OCI-LY1 (cell line): ENCODE results near the gene COL16A1.

Experiments
- H2AFZ ChIP-seq: fragments of 200-600 bp; sonication (generic), shearing (Covaris generic); 2 replicates; pipeline ENCODE4 v1.6.0; 2014; ENCODE audit warnings: antibody characterized with exemption, mild to moderate bottlenecking, low read length
- H3F3A ChIP-seq: fragments of 200-600 bp; sonication (generic), shearing (Covaris generic); 2 replicates; pipeline ENCODE4 v1.6.0; 2014; ENCODE audit warnings: mild to moderate bottlenecking, antibody characterized with exemption, low read length, moderate library complexity; ENCODE audit not compliant: insufficient read depth
- H3K27ac ChIP-seq: fragments of 200-600 bp; sonication (generic); 2 replicates; pipeline ENCODE4 v1.5.1; 2014; ENCODE audit warnings: low read length, mixed run types, mild to moderate bottlenecking, low read depth; ENCODE audit not compliant: poor library complexity, severe bottlenecking
- H3K27me3 ChIP-seq: fragments of 200-600 bp; sonication (generic); 2 replicates; pipeline ENCODE4 v1.6.0; 2014; ENCODE audit warnings: antibody characterized with exemption, mild to moderate bottlenecking, low read length, moderate library complexity; ENCODE audit not compliant: insufficient read depth
- H3K36me3 ChIP-seq: fragments of 200-600 bp; sonication (generic); 2 replicates; pipeline ENCODE4 v1.6.1; 2014; ENCODE audit warnings: mild to moderate bottlenecking, antibody characterized with exemption, low read length, moderate library complexity, mixed read lengths; ENCODE audit not compliant: insufficient read depth
- H3K4me1 ChIP-seq: fragments of 200-600 bp; sonication (generic); 2 replicates; pipeline ENCODE4 v1.5.1; 2014; ENCODE audit warnings: mild to moderate bottlenecking, low read length, moderate library complexity; ENCODE audit not compliant: insufficient read depth, severe bottlenecking
- H3K4me2 ChIP-seq: fragments of 200-600 bp; sonication (generic), shearing (Covaris generic); 2 replicates; pipeline ENCODE4 v1.6.1; 2014; ENCODE audit warnings: low read length
- H3K4me3 ChIP-seq: fragments of 200-600 bp; sonication (generic); 2 replicates; pipeline ENCODE4 v1.5.1; 2014; ENCODE audit warnings: low read length, low read depth, mild to moderate bottlenecking, mixed read lengths; ENCODE audit not compliant: poor library complexity, severe bottlenecking
- H3K79me2 ChIP-seq: fragments of 200-600 bp; shearing (Covaris generic); 2 replicates; pipeline ENCODE4 v1.6.1; 2016; ENCODE audit warnings: mixed run types, low read length, mixed read lengths; ENCODE audit not compliant: insufficient read depth
- H3K9ac ChIP-seq: fragments of 200-600 bp; sonication (generic), shearing (Covaris generic); 2 replicates; pipeline ENCODE4 v1.6.1; 2014; ENCODE audit warnings: mild to moderate bottlenecking, low read length, mixed read lengths
- H3K9me2 ChIP-seq: fragments of 200-600 bp; sonication (generic), shearing (Covaris generic); 2 replicates; pipeline ENCODE4 v1.6.1; 2014; ENCODE audit warnings: low read depth, mild to moderate bottlenecking, low read length, mixed read lengths
- H3K9me3 ChIP-seq: fragments of 200-600 bp; shearing (Covaris generic); 2 replicates; pipeline ENCODE4 v1.6.1; 2014; ENCODE audit warnings: low read length, mixed read lengths
- H4K20me1 ChIP-seq: fragments of 200-600 bp; sonication (generic), shearing (Covaris generic); 2 replicates; pipeline ENCODE4 v1.6.0; 2016; ENCODE audit warnings: mild to moderate bottlenecking, low read length; ENCODE audit not compliant: insufficient read depth
- CTCF ChIP-seq: fragments of 200-600 bp; sonication (generic), shearing (Covaris generic); IDR thresholded peaks from 2 replicates; pipeline ENCODE4 v1.5.1; 2017; ENCODE audit warnings: mild to moderate bottlenecking, antibody characterized with exemption, low read length, moderate library complexity, mixed read lengths
- EZH2 ChIP-seq: fragments of 200-600 bp; sonication (generic), shearing (Covaris generic); IDR thresholded peaks from 2 replicates; pipeline ENCODE4 v1.8.0; 2017; ENCODE audit warnings: borderline replicate concordance, mixed run types, mild to moderate bottlenecking, antibody characterized with exemption, low read length, moderate library complexity, mixed read lengths

COL16A1 gene

GRCh38 chr1:31615939-31616338 lies 87.9 kb downstream of the COL16A1 start:
- peaks cover 8% of the 10 kb centered on the region for H3K27me3 ChIP-seq
- H3K27ac ChIP-seq: no peak overlapping the region
- H4K20me1 ChIP-seq: no peaks in the 10 kb centered on the region
- no peak overlapping the region for H3K9ac ChIP-seq
- no peaks in the 10 kb centered on the region for H3K36me3 ChIP-seq
- H2AFZ ChIP-seq: no peak overlapping the region
- H3K4me1 ChIP-seq: peaks cover 11% of the 10 kb centered on the region
- H3K9me2 ChIP-seq: no peaks in the 10 kb centered on the region
- no peaks in the 10 kb centered on the region for H3K79me2 ChIP-seq
- H3K4me2 ChIP-seq: no peak overlapping the region
- no peak overlapping the region for H3K4me3 ChIP-seq
- TF ChIP-seq EZH2 (no peak), CTCF (no peak)
- H3K9me3 ChIP-seq: no peaks in the 10 kb centered on the region
- H3F3A ChIP-seq: no peaks in the 10 kb centered on the region

- no peaks in the 10 kb centered on the region for H3K79me2 ChIP-seq
- H3K9me2 ChIP-seq: no peaks in the 10 kb centered on the region
- H3K4me2 ChIP-seq: no peak overlapping the region
- no peaks in the 10 kb centered on the region for H4K20me1 ChIP-seq
- no peak overlapping the region for H3K27ac ChIP-seq
- no peak overlapping the region for H2AFZ ChIP-seq
- peaks cover 8% of the 10 kb centered on the region for H3K27me3 ChIP-seq
- no peaks in the 10 kb centered on the region for H3K36me3 ChIP-seq
- H3K9ac ChIP-seq: no peak overlapping the region
- no peaks in the 10 kb centered on the region for H3F3A ChIP-seq
- peaks cover 11% of the 10 kb centered on the region for H3K4me1 ChIP-seq
- no peaks in the 10 kb centered on the region for H3K9me3 ChIP-seq
- TF ChIP-seq EZH2 (no peak), CTCF (no peak)
- H3K4me3 ChIP-seq: no peak overlapping the region
Observed at GRCh38 chr1:31615414-31615813, 88.4 kb downstream of the COL16A1 start.

- Histone ChIP-seq H3K4me3 (no peak overlapping the region), H3K9ac (no peak overlapping the region), H3K9me2 (no peaks in the 10 kb centered on the region), H3K9me3 (no peaks in the 10 kb centered on the region), H3K36me3 (no peaks in the 10 kb centered on the region), H3K79me2 (no peaks in the 10 kb centered on the region), H3K4me2 (no peak overlapping the region), H3K4me1 (peaks cover 11% of the 10 kb centered on the region), H4K20me1 (no peaks in the 10 kb centered on the region), H3K27ac (no peak overlapping the region), H2AFZ (no peak overlapping the region), H3K27me3 (peaks cover 8% of the 10 kb centered on the region), H3F3A (no peaks in the 10 kb centered on the region)
- no peak for TF ChIP-seq CTCF
- TF ChIP-seq EZH2: no peak
Observed at GRCh38 chr1:31614414-31615005, 89.3 kb downstream of the COL16A1 start.
